Erythroblast (primary cell): ENCODE results near the gene ERN1.

ENCODE experiments used
- GATA1 ChIP-seq: IDR thresholded peaks from 2 replicates; pipeline ENCODE4 v1.6.1; 2011; ENCODE audit warnings: low read depth, mild to moderate bottlenecking, control low read depth, low read length, moderate library complexity
- POLR2A ChIP-seq: IDR thresholded peaks from 2 replicates; pipeline ENCODE4 v1.6.1; 2011; ENCODE audit warnings: mild to moderate bottlenecking, low read length

DNA sequence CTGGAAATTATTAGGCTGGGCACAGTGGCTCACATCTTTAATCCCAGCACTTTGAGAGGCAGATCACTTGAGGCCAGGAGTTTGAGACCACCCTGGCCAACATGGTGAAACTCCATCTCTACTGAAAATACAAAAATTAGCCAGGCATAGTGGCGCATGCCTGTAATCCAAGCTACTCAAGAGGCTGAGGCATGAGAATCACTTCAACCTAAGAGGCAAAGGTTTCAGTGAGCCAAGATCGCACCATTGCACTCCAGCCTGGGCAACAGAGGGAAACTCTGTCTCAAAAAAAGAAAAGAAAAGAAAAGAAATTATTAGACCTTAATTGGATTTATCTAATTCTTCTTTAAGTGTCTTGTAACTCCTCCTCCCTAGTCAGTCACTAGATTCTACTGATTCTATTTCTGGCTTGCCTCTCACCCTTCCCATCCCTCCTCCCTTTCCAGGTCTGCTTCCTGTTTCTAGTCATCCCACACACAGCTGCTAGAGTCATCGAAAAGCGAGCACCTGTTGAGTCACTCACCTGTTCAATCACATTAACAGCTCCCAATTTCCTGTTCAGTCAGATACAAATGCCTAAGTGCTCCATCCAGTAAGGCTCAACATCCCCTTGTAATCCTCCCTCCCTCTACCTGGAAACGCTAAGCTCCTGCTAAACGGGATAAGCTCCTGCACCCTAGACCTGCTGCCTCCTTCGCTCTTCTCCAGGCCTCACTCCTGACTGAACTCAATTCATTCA is 34.6 kb downstream of the ERN1 start:
- TF ChIP-seq POLR2A: no peak
- TF ChIP-seq GATA1: no peak
